ENCODE measurements around the gene CDH15.
"Not testable (repeated sequence)": the region's sequence is repeated elsewhere in the genome, so short reads cannot be mapped to it uniquely, and the experiment has no call there.

The CDH15 gene

DNA sequence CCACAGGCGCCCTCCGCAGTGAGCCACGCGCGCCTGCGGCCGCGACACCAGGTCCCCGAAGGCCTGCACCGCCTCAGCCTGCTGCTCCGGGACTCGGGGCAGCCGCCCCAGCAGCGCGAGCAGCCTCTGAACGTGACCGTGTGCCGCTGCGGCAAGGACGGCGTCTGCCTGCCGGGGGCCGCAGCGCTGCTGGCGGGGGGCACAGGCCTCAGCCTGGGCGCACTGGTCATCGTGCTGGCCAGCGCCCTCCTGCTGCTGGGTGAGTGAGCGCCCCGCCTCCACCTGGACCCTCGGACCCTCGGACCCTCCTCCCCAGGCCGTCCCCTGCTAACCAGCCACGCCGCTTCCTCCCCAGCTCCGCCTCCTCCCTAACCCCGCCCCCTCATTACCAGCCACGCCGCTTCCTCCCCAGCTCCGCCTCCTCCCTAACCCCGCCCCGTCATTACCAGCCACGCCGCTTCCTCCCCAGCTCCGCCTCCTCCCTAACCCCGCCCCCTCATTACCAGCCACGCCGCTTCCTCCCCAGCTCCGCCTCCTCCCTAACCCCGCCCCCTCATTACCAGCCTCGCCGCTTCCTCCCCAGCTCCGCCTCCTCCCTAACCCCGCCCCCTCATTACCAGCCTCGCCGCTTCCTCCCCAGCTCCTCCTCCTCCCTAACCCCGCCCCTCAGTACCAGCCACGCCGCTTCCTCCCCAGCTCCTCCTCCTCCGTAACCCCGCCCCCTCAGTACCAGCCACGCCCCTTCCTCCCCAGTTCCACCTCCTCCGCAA is 20.8 kb downstream of the CDH15 start:
- peak overlapping the region in 1 of 2 donors; percentile 60 for H3K4me3 ChIP-seq (ENCODE audit: low read depth in 1 of 2, low read length in 2 of 2)
- not testable (repeated sequence) for H3K27me3 ChIP-seq (ENCODE audit: low read depth, low read length); H3K36me3 ChIP-seq (ENCODE audit: control insufficient read depth in 1 of 2, insufficient read depth in 2 of 2, low read length in 2 of 2); H3K27ac ChIP-seq (ENCODE audit: low read length); H3K4me1 ChIP-seq (ENCODE audit: control insufficient read depth in 1 of 2, insufficient read depth in 2 of 2, low read length in 2 of 2); H3K9me3 ChIP-seq (ENCODE audit: control insufficient read depth in 1 of 2, low read length in 2 of 2)

DNA sequence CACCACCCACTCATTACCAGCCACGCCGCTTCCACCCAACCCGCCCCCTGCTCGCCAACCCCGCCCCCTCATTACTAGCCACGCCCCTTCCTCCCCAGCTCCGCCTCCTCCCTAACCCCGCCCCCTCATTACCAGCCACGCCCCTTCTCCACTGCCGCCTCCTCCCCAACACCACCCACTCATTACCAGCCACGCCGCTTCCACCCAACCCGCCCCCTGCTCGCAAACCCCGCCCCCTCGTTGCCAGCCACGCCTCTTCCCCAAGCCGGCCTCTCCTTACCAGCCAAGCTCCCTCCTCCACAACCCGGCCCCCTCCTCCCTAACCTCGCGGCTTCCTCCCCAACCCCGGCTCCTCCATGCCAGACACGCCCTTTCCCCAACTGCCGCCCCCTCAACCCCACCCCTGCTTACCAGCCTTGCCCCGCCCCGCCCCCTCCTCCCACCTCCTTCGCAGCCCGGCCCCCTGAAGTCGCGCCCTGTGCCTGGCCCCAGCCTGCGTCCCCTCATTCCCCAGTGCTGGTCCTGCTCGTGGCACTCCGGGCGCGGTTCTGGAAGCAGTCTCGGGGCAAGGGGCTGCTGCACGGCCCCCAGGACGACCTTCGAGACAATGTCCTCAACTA is 21.5 kb downstream of the CDH15 start:
- Histone ChIP-seq H3K27me3 (ENCODE audit: low read depth, low read length) (no peaks in the 10 kb centered on the region), H3K4me1 (ENCODE audit: control insufficient read depth in 1 of 2, insufficient read depth in 2 of 2, low read length in 2 of 2) (peaks cover 0 to 7% of the 10 kb centered on the region in 2 donors), H3K36me3 (ENCODE audit: control insufficient read depth in 1 of 2, insufficient read depth in 2 of 2, low read length in 2 of 2) (no peaks in the 10 kb centered on the region), H3K27ac (ENCODE audit: low read length) (no peak overlapping the region), H3K4me3 (ENCODE audit: low read depth in 1 of 2, low read length in 2 of 2) (no peak overlapping the region), H3K9me3 (ENCODE audit: control insufficient read depth in 1 of 2, low read length in 2 of 2) (no peaks in the 10 kb centered on the region)

DNA sequence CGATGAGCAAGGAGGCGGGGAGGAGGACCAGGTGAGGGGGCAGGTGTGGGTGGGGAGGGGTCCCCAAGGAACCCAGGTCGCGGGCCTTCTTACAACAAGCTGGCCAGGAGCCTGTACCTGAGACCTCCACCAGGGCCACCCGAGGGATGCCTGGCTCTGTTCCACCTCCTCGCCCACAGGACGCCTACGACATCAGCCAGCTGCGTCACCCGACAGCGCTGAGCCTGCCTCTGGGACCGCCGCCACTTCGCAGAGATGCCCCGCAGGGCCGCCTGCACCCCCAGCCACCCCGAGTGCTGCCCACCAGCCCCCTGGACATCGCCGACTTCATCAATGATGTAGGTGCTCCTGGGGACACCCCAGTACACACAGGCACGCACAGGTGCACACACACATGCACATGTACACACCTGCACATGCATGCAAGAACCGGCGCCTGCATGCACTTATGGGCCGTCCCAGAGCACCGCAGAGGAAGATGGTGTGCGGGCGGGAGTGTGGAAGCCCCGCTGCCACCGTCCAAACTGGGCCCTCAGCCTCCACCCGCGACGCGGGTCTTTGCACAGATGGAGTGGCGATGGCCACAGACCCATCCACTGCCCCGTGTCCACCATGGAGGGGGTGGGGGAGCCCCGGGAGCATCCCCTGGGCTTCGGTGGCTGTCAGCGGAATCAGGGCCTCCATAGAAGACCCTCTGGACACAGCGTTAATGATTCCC is 22.2 kb downstream of the CDH15 start:
- no peaks in the 10 kb centered on the region for H3K9me3 ChIP-seq (ENCODE audit: control insufficient read depth in 1 of 2, low read length in 2 of 2)
- H3K4me1 ChIP-seq (ENCODE audit: control insufficient read depth in 1 of 2, insufficient read depth in 2 of 2, low read length in 2 of 2), result peaks cover 0 to 7% of the 10 kb centered on the region in 2 donors
- H3K27me3 ChIP-seq (ENCODE audit: low read depth, low read length), result no peaks in the 10 kb centered on the region
- no peak overlapping the region for H3K4me3 ChIP-seq (ENCODE audit: low read depth in 1 of 2, low read length in 2 of 2)
- no peak overlapping the region for H3K27ac ChIP-seq (ENCODE audit: low read length)
- H3K36me3 ChIP-seq (ENCODE audit: control insufficient read depth in 1 of 2, insufficient read depth in 2 of 2, low read length in 2 of 2), result no peaks in the 10 kb centered on the region

DNA sequence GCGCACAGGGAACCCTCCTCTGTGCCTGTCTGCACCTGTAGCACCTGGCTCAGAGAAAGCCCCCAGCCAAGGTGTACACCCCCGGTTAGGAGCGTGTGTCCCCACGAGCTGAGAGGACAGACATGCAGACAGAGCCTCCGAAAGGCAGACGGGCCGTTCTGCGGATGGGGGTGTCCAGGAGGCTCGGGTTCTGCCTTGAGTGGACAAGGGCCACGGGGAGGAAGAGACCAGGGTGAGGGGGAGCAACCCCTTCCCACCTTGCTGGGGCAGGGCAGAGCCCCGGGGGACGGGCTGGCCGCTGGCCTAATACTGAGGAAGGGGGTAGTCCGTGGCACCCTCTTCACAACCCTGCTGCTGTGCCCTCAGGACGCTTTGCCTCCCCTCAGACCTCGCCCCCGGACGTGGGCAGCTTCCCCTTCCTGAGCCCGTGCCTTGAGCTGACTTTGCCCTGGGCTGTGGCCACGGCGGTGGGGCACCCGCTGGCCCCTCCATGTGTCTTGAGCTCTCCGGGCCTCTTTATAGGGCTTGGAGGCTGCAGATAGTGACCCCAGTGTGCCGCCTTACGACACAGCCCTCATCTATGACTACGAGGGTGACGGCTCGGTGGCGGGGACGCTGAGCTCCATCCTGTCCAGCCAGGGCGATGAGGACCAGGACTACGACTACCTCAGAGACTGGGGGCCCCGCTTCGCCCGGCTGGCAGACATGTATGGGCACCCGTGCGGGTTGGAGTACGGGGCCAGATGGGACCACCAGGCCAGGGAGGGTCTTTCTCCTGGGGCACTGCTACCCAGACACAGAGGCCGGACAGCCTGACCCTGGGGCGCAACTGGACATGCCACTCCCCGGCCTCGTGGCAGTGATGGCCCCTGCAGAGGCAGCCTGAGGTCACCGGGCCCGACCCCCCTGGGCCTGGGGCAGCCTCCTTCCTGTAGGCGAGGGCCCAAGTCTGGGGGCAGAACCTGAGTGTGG is 23.1 kb downstream of the CDH15 start:
- peaks cover 0 to 7% of the 10 kb centered on the region in 2 donors for H3K4me1 ChIP-seq (ENCODE audit: control insufficient read depth in 1 of 2, insufficient read depth in 2 of 2, low read length in 2 of 2)
- no peaks in the 10 kb centered on the region for H3K9me3 ChIP-seq (ENCODE audit: control insufficient read depth in 1 of 2, low read length in 2 of 2)
- H3K27me3 ChIP-seq (ENCODE audit: low read depth, low read length), result peaks cover 3% of the 10 kb centered on the region

DNA sequence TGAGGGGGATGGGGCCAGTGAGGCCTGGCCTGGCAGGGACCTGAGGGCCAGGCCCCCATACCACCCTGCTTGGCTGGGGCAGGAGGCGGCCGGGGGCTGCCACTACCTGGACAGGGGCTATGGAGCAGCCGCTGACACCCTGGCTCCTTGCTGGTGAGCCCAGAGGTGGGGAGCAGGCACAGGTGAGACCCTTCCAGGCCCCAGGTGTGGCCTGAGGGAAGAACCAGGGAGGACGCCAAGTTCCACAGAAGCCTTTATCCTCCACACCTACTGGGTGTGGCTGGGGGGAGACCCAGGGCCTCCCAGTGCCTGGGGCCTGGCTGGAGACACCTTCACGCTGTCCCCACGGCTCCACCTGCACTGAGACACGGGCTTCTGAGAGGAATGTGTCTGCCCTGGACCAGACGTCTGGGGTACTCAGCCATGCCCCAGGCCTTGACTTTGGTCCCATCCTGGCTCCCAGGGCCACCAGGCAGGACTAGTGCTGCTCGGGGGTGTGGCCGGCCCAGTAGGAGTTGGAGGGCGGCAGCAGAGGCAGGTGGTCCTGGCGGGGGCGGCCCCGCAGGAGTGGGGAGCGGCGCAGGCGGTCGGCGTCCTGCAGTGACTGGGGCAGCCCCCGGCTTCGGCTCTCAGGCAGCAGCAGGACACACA is 24.1 kb downstream of the CDH15 start:
- peaks cover 0 to 14% of the 10 kb centered on the region in 2 donors for H3K4me1 ChIP-seq (ENCODE audit: control insufficient read depth in 1 of 2, insufficient read depth in 2 of 2, low read length in 2 of 2)
- no peak overlapping the region for H3K27ac ChIP-seq (ENCODE audit: low read length)
- H3K4me3 ChIP-seq (ENCODE audit: low read depth in 1 of 2, low read length in 2 of 2), result no peak overlapping the region
- H3K36me3 ChIP-seq (ENCODE audit: control insufficient read depth in 1 of 2, insufficient read depth in 2 of 2, low read length in 2 of 2), result no peaks in the 10 kb centered on the region
- H3K27me3 ChIP-seq (ENCODE audit: low read depth, low read length), result peaks cover 13% of the 10 kb centered on the region
- H3K9me3 ChIP-seq (ENCODE audit: control insufficient read depth in 1 of 2, low read length in 2 of 2), result no peaks in the 10 kb centered on the region

More for the DNA sequence above, 23.1 kb downstream of the CDH15 start:
- Histone ChIP-seq H3K36me3 (ENCODE audit: control insufficient read depth in 1 of 2, insufficient read depth in 2 of 2, low read length in 2 of 2) (no peaks in the 10 kb centered on the region), H3K27ac (ENCODE audit: low read length) (no peak overlapping the region), H3K4me3 (ENCODE audit: low read depth in 1 of 2, low read length in 2 of 2) (no peak overlapping the region)

DNA sequence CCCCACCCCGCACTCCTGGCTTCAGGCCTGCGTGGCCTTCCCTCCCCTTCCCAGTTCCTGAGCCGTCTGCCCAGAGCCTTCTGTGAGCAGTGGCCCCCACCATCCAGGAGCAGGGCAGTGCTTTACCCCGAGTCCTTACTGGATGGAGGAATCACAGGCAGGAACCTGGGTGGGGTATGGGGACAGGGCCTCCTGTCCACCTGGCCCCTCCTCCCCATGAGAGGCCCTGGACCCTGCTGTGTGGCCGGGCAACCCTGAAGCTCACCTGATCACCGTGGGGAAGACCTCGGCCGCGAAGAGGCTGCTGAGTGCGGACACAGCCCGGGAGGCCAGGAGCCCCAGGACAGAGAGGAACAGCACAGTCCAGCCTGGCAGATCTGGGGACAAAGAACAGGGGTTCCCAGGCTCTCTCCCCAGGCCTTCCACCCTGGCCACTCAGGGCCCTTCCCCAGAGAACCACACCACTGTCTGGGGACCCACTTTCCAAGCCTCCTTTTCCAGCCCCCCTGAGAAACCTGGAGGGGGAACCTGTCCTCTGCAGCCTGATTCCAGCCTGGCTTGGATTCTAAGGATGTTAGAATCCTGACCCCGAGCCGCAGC is 25.6 kb downstream of the CDH15 start:
- Histone ChIP-seq H3K36me3 (ENCODE audit: control insufficient read depth in 1 of 2, insufficient read depth in 2 of 2, low read length in 2 of 2) (no peaks in the 10 kb centered on the region), H3K9me3 (ENCODE audit: control insufficient read depth in 1 of 2, low read length in 2 of 2) (no peaks in the 10 kb centered on the region), H3K27me3 (ENCODE audit: low read depth, low read length) (peaks cover 16% of the 10 kb centered on the region), H3K27ac (ENCODE audit: low read length) (no peak overlapping the region), H3K4me3 (ENCODE audit: low read depth in 1 of 2, low read length in 2 of 2) (no peak overlapping the region), H3K4me1 (ENCODE audit: control insufficient read depth in 1 of 2, insufficient read depth in 2 of 2, low read length in 2 of 2) (peaks cover 0 to 16% of the 10 kb centered on the region in 2 donors)

DNA sequence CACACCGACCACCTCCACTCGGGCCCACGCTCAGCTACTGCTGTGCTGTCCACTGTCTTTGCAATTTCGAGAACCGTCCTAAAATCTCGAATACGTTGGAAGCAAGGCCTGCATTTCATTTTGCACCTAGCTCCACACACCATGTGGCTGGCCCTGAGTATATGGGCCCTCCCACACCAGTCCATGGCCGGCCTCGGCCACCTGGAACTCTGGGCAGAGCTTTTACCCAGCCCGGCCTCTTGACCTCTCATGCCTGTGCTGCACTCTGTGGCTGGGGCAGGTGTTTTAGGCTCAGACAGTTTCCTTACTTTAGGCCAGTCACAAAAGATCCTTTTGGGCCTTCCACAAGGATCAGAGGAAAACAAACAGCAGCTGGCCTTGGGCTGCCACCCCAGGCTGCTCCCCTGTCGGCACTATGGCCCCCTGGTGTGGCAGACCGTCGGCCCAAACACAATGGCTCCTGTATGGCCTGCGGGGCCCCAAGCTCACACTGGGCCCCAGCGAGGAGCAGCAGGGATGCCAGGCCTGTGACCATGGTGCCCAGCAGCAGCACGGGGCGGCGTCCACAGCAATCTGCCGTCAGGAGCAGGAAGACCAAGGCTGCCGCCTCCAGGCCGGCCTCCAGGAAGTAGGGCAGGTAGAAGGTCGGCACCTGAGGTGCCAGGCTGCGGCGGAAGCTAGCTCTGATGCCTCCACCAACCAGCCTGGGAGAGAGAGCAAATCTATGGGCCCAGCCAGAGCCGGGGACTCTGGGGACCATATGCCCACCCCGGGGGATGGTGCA is 26.3 kb downstream of the CDH15 start:
- no peak overlapping the region for H3K27ac ChIP-seq (ENCODE audit: low read length)
- H3K36me3 ChIP-seq (ENCODE audit: control insufficient read depth in 1 of 2, insufficient read depth in 2 of 2, low read length in 2 of 2), result no peaks in the 10 kb centered on the region
- H3K27me3 ChIP-seq (ENCODE audit: low read depth, low read length), result peaks cover 22% of the 10 kb centered on the region
- H3K4me1 ChIP-seq (ENCODE audit: control insufficient read depth in 1 of 2, insufficient read depth in 2 of 2, low read length in 2 of 2), result peaks cover 0 to 15% of the 10 kb centered on the region in 2 donors
- no peak overlapping the region for H3K4me3 ChIP-seq (ENCODE audit: low read depth in 1 of 2, low read length in 2 of 2)
- peaks cover 0 to 4% of the 10 kb centered on the region in 2 donors for H3K9me3 ChIP-seq (ENCODE audit: control insufficient read depth in 1 of 2, low read length in 2 of 2)

DNA sequence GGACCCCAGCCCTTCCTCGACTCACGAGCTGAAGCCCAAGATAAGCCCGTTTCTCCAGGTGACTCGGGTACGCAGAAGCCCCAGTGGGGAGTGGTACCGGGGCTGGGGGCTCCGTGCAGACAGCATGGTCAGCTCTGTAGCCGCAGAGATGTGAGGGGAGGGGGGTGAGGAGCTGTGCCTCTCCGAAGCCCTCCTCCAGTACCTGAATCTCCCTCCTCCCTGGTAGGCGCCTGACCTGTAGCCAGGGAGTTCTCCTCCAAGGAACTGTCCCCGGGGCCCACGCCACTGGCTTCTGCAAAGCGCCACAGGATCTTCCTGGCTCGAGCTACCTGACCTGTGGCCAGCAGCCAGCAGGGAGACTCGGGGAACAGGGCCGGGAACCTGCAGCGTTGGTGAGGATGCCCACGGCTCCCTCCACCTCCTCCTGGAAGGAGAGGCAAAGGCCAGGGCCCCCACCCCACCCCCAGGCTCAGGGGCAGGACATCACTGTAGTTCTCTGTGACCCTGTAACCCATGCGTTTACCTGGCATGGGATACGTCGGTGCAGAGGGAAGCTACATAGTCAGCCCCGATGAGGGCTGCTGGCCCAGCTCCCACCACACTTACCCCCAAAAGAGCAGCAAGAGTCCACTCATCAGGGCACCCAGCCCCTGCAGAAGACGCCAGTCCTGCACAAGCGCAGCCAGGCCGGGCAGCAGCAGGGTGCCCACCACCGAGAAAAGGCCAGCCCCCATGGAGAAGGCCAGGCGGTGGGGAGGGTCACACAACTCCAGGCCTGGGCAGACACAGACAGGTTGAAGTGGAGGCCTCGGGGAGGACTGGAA is 27.1 kb downstream of the CDH15 start:
- Histone ChIP-seq H3K4me1 (ENCODE audit: control insufficient read depth in 1 of 2, insufficient read depth in 2 of 2, low read length in 2 of 2) (peaks cover 0 to 15% of the 10 kb centered on the region in 2 donors), H3K4me3 (ENCODE audit: low read depth in 1 of 2, low read length in 2 of 2) (no peak overlapping the region), H3K27me3 (ENCODE audit: low read depth, low read length) (peaks cover 28% of the 10 kb centered on the region), H3K27ac (ENCODE audit: low read length) (no peak overlapping the region), H3K9me3 (ENCODE audit: control insufficient read depth in 1 of 2, low read length in 2 of 2) (peaks cover 0 to 6% of the 10 kb centered on the region in 2 donors), H3K36me3 (ENCODE audit: control insufficient read depth in 1 of 2, insufficient read depth in 2 of 2, low read length in 2 of 2) (no peaks in the 10 kb centered on the region)
